Neural cell (in vitro differentiated cells): ENCODE data around the gene PLS1. TPM values are rescaled to one million over a fixed set of nuclear protein-coding genes. Genes with fewer than 3 reads are reported as not detected.
"Not testable (repeated sequence)": the region's sequence is repeated elsewhere in the genome, so short reads cannot be mapped to it uniquely, and the experiment has no call there.

Source experiments
- H2AFZ ChIP-seq: fragments of 200-600, 300-800 bp; sonication (generic), shearing (Covaris generic); 2 replicates; pipeline ENCODE4 v1.6.0; 2014; ENCODE audit warnings: low read depth, mild to moderate bottlenecking, antibody characterized with exemption, low read length, moderate library complexity
- H3F3A ChIP-seq: fragments of 200-600 bp; shearing (Covaris generic); 2 replicates; pipeline ENCODE4 v1.6.1; 2016; ENCODE audit warnings: mild to moderate bottlenecking, moderate library complexity, mixed read lengths, antibody characterized with exemption, low read length; ENCODE audit not compliant: insufficient read depth, poor library complexity, severe bottlenecking
- H3K27ac ChIP-seq: fragments of 200-600, 300-800 bp; sonication (generic), shearing (Covaris generic); 2 replicates; pipeline ENCODE4 v1.5.1; 2014; ENCODE audit warnings: mild to moderate bottlenecking, low read length, moderate library complexity
- H3K27me3 ChIP-seq: fragments of 300-800, 200-600 bp; sonication (generic), shearing (Covaris generic); 2 replicates; pipeline ENCODE4 v1.6.0; 2014; ENCODE audit warnings: mild to moderate bottlenecking, low read depth, low read length, moderate library complexity; ENCODE audit not compliant: insufficient read depth
- H3K36me3 ChIP-seq: fragments of 300-800, 200-600 bp; sonication (generic), shearing (Covaris generic); 2 replicates; pipeline ENCODE4 v1.5.1; 2014; ENCODE audit warnings: mild to moderate bottlenecking, antibody characterized with exemption, low read length, moderate library complexity; ENCODE audit not compliant: insufficient read depth
- H3K4me2 ChIP-seq: fragments of 300-800, 200-600 bp; sonication (generic), shearing (Covaris generic); 2 replicates; pipeline ENCODE4 v1.6.0; 2014; ENCODE audit warnings: mild to moderate bottlenecking, low read length
- H3K4me3 ChIP-seq: fragments of 300-800, 200-600 bp; sonication (generic), shearing (Covaris generic); 2 replicates; pipeline ENCODE4 v1.5.1; 2014; ENCODE audit warnings: mild to moderate bottlenecking, low read length, moderate library complexity
- H3K79me2 ChIP-seq: fragments of 200-600 bp; shearing (Covaris generic); replicated peaks from 2 replicates; pipeline ENCODE4 v1.6.0; 2014; ENCODE audit warnings: mild to moderate bottlenecking, low read length, moderate library complexity; ENCODE audit not compliant: insufficient read depth
- H3K9ac ChIP-seq: fragments of 300-800, 200-600 bp; sonication (generic), shearing (Covaris generic); 2 replicates; pipeline ENCODE4 v1.6.1; 2016; ENCODE audit warnings: mild to moderate bottlenecking, low read length, mixed read lengths
- H3K9me2 ChIP-seq: fragments of 200-600 bp; shearing (Covaris generic); 2 replicates; pipeline ENCODE4 v1.6.1; 2016; ENCODE audit warnings: mild to moderate bottlenecking, low read length, mixed read lengths; ENCODE audit not compliant: insufficient read depth
- H3K9me3 ChIP-seq: fragments of 200-600, 300-800 bp; sonication (generic), shearing (Covaris generic); 2 replicates; pipeline ENCODE4 v1.6.1; 2016; ENCODE audit warnings: mild to moderate bottlenecking, mixed run types, low read length, moderate library complexity, mixed read lengths
- H4K20me1 ChIP-seq: fragments of 200-600 bp; shearing (Covaris generic); 2 replicates; pipeline ENCODE4 v1.6.1; 2016; ENCODE audit warnings: mild to moderate bottlenecking, mixed run types; ENCODE audit not compliant: insufficient read depth
- CTCF ChIP-seq: fragments of 450-650 bp; IDR thresholded peaks from 2 replicates; pipeline ENCODE4 v1.5.1; 2014; ENCODE audit warnings: antibody characterized with exemption, mild to moderate bottlenecking, moderate library complexity; ENCODE audit not compliant: poor library complexity, severe bottlenecking
- EZH2 ChIP-seq: fragments of 200-600, 300-800 bp; shearing (Covaris generic), sonication (generic); IDR thresholded peaks from 2 replicates; pipeline ENCODE4 v1.6.1; 2014; ENCODE audit warnings: antibody characterized with exemption, low read length, borderline replicate concordance, mild to moderate bottlenecking; ENCODE audit not compliant: insufficient read depth, poor library complexity, severe bottlenecking
- POLR2AphosphoS5 ChIP-seq: IDR thresholded peaks from 2 replicates; pipeline ENCODE4 v1.6.1; 2012
- RAD21 ChIP-seq: fragments of 450-650 bp; conservative IDR thresholded peaks from 2 replicates; pipeline ENCODE4 v1.6.1; 2014; ENCODE audit warnings: antibody characterized with exemption, mild to moderate bottlenecking, moderate library complexity
- REST ChIP-seq: IDR thresholded peaks from 2 replicates; pipeline ENCODE4 v1.6.1; 2012; ENCODE audit warnings: borderline replicate concordance
- SMC3 ChIP-seq: fragments of 450-650 bp; conservative IDR thresholded peaks from 2 replicates; pipeline ENCODE4 v1.6.1; 2014; ENCODE audit warnings: antibody characterized with exemption, mild to moderate bottlenecking, moderate library complexity; ENCODE audit not compliant: poor library complexity
- TAF1 ChIP-seq: IDR thresholded peaks from 2 replicates; pipeline ENCODE4 v1.6.1; 2012; ENCODE audit warnings: low read depth
- polyA plus RNA-seq: library from polyadenylated mRNA; depleted of rRNA; stranded (reverse); fragments of >200 nt; gene quantifications from 2 replicates; pipeline ENCODE4 v1.2.3, GENCODE V29; 2014

The PLS1 gene
- polyA plus RNA-seq, 1 donor from 2014 or later, result 0.31 TPM

- Histone ChIP-seq H3K79me2 (peaks cover 14% of the 10 kb centered on the region), H3F3A (no peaks in the 10 kb centered on the region), H3K9ac (no peak overlapping the region), H4K20me1 (no peaks in the 10 kb centered on the region), H2AFZ (no peak overlapping the region), H3K4me3 (no peak overlapping the region), H3K27ac (no peak overlapping the region), H3K9me3 (no peaks in the 10 kb centered on the region), H3K27me3 (no peaks in the 10 kb centered on the region), H3K36me3 (no peaks in the 10 kb centered on the region), H3K4me2 (no peak overlapping the region), H3K9me2 (no peaks in the 10 kb centered on the region)
- TF ChIP-seq CTCF (no peak), EZH2 (no peak), POLR2AphosphoS5 (no peak), REST (no peak), TAF1 (no peak), SMC3 (no peak)
These were observed 16.2 kb upstream of the PLS1 start for GRCh38 chr3:142580061-142580423.

- not testable (repeated sequence) for H3K36me3 ChIP-seq, H3K9ac ChIP-seq, H3K4me3 ChIP-seq, H3F3A ChIP-seq, H3K9me2 ChIP-seq, H3K4me2 ChIP-seq, H3K9me3 ChIP-seq, H3K27ac ChIP-seq, H2AFZ ChIP-seq, H3K27me3 ChIP-seq, H4K20me1 ChIP-seq
- H3K79me2 ChIP-seq, result peaks cover 14% of the 10 kb centered on the region
These were observed 15.1 kb upstream of the PLS1 start for GRCh38 chr3:142581070-142581469.

- TF ChIP-seq REST (no peak), TAF1 (no peak), EZH2 (no peak), RAD21 (peak; percentile 77), CTCF (peak; percentile 75), SMC3 (peak; percentile 87)
- H3K9ac ChIP-seq, result no peak overlapping the region
- no peaks in the 10 kb centered on the region for H3K36me3 ChIP-seq
- H3K27me3 ChIP-seq, result no peaks in the 10 kb centered on the region
- no peak overlapping the region for H3K27ac ChIP-seq
- H3K4me2 ChIP-seq, result no peak overlapping the region
- H4K20me1 ChIP-seq, result no peaks in the 10 kb centered on the region
- no peaks in the 10 kb centered on the region for H3K9me3 ChIP-seq
- no peak overlapping the region for H3K4me3 ChIP-seq
- no peaks in the 10 kb centered on the region for H3F3A ChIP-seq
- no peak overlapping the region for H2AFZ ChIP-seq
- no peaks in the 10 kb centered on the region for H3K79me2 ChIP-seq
- no peaks in the 10 kb centered on the region for H3K9me2 ChIP-seq
These were observed 9.3 kb upstream of the PLS1 start for GRCh38 chr3:142586803-142587406.
